Activated CD4-positive, CD25-positive, alpha-beta regulatory T cell treated with anti-CD3 and anti-CD28 coated beads, Interleukin-2, amount 50 U/mL, for 72 hours (primary cell): ENCODE measurements around the gene HCFC1.

Source experiments
- DNase-seq: peaks from one replicate; pipeline ENCODE4 v3.0.0; 2021

Gene HCFC1

DNA sequence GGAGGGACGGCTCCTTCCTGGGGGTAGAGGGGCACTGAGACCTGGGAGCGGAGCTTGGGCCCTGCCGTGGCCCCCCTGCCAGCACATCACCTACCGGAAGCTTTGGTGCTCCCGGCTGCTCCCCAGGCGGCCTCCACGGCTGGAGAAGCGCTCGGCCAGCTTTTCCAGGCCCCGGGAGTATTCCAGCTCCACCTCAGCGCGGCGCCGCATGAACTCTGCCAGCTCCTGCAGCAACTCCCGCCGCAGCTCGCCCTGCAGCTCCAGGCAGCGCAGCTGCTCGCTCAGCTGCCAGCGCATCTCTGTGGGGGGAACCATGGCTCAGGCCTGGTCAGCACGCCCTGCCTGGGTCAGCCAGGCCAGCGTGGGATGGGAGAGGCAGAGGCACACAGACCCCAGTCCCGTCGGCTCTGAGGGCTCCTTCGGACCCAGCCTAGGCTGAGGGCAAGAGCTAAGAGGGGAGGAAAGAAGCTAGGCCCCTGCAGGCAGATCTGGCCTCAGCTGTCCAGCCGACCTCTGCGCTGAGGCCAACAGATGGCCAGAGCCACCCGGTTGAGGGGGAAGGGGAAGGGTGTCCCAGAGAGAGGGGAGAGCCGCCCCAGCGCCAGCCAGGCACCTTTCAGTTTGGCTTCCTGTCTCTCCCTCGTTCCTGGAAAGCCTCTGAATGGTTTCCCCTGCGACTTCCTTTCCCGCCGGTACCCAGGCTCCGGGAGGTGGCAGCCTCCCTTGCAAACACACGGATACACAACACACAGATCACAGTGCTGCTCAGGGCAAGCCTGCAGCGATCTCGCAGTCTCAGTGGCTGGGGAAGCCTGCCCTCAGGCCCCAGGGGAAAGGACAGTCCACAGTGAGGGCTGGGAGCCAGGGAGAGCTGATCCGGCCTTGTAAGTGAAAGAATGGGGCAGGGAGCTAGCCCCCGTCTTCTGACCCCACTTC lies 49.8 kb downstream of the HCFC1 start:
- no peak for DNase-seq

DNA sequence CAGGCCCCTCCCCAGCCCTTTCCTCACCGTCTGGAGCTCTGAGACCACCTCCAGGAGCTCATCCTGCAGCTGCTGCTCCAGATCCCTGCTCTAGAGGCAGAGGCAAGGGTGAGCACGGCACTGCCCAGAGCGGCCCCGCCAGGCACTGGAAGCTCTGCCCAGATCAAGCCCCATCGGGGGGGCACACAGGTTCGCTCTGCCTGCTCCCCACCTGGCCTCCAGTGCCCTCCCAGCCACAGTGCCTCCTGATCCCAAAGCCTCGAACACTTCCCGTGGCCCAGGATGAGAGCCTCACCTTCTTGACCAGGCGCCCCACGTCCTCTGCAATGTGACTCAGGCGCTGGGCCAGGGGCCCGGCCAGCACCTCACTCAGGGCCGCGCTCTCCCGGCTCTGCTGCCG lies 50.5 kb downstream of the HCFC1 start:
- DNase-seq = no peak

DNA sequence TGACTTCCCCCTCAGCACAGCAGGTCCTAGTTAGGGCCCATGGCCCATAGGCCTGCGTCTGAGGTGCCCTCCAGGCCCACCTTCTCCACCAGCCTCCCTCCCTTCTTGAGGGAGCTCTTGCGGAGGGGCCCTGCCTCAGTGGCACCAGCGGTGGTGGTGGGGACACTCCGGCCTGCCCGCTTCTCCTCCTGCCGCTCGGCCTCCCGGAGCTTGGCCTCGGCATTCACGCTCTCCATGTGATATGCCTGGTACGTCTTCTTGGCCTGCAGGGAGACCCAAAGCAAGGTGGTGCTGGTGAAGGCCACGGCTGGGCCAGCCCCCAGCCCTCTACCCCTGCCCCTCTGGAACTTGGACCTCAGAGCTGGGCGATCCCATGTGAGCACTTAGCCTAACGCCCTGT lies 51.1 kb downstream of the HCFC1 start:
- DNase-seq = no peak

DNA sequence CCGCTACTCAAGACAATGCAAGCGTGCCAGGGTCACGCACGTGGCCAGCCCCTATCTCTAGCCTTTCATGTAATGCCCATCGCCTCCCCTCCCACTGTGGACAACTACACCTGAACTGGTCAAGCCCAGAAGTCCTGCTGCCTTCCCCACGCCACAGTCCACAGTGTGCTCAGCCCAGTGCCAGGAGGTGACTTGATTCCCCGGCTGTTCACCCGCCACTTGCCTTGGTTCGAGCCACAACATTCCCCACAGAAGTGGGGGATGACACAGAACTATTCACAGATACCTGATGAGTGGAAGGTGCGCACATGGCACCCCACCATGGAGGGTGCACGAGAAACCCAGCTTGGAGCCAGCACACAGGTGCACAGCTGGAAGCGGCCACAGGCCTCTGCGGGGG lies 52.3 kb downstream of the HCFC1 start:
- no peak for DNase-seq

DNA sequence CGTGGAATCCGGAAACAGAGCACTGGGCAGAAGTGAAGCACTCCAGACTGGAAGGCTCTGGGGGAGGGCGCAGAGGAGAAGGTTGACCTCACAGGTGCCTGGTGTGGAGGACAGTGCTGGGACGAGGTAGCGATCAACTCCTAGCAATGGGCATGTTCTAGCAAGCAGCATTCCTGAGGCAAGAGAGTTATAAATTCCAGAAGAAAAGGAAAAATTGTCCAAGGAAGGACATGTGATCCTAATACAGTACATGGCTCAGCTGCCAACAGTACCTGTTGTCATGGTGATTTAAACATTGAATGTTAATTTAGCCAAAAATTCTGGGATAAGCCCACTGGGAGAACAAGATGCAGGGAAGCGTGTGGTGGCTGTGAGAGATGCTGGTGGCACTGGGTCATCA lies 53.7 kb downstream of the HCFC1 start:
- DNase-seq = no peak

DNA sequence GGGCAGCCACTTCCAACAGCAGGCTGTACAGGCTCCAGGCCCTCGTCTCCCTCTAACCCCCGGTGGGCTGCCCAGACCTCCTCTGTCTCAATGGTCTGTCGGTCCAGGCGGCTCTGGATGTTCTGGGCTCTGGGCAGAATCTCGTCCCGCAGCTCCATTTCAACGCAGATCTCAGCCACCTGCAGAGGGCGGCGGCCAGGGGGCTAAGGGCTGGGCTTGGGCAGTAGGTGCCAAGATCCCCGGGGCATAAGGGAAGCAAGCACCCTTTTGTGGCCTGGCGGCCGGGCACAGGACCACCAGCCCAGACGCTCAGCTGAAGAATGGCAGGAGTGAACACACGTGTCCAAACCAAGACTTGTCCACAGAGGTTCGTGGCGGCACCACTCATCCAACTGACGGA lies 57.9 kb downstream of the HCFC1 start:
- no peak for DNase-seq

DNA sequence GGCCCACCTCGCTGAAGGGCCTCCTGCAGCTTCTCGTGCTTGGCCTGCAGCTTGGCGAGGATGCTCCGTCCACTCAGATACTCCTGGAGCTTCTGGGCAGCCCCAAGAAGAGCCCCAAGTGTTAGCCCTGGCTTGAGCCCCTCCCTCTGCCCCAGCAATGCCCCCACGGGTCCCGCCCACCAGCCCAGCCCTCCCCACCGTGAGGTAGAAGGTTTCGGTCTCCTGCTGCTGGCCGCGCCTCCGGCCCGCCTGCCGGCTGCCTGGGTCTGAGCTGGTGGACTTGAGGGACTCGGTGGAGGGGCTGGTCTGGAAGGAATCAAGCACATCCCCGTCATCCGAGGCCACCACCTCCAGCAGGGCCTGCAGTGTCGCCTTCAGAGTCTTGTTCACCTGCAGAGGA lies 58.4 kb downstream of the HCFC1 start:
- no peak for DNase-seq

DNA sequence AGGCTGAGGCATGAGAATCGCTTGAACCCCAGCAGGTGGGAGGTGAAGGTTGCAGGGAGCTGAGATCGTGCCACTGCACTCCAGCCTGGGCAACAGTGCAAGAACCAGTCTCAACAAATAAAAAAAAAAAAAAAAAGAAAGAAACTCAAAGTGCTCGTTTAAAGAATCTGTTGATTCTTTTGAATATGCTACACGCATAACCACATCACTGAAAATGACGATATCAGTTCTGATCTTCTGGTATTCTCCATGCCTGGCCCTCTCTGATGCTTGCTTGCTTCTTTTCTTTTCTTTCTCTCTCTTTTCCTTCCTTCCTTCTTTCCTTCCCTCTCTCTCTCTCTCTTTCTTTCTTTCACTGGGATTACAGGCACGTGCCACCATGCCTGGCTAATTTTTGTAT lies 59.8 kb downstream of the HCFC1 start:
- no peak for DNase-seq

DNA sequence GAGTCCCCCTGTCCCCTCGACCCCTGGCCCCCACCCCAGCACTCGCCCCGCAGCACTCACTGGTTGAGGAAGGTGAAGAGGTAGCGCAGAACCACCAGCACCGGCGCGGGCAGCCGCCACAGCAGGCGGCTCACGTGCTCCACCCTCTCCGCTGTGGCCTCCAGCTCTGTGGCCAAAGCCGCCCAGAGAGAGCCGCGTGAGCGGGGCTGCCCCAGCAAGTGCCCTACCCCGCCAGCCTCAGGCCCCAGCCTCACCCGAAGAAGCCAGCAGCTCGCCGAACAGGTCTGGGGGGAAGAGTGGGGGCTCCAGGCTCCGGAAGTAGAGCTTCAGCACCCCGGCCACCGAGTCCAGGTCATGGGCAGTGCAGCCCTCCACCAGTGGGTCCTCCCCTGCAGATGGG lies 61.2 kb downstream of the HCFC1 start:
- DNase-seq = no peak

DNA sequence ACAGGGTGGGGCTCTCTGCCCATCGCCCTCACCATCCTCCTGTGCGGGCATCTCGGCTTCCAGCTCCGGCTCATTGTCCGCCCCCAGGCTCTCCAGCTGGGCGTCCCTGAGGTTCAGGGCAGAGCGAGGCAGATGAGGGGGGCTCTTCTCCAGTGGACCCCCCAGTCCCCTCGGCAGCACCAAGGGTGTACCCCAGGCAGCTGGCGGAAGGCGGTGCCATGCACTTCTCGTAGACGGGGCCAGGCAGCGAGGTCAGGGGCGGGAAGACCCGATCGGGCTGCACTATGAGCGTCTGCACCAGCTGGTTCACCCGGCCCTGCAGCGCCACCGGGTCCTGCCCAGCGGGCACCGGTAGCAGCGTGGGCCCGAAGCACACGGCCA lies 61.6 kb downstream of the HCFC1 start:
- DNase-seq = no peak

DNA sequence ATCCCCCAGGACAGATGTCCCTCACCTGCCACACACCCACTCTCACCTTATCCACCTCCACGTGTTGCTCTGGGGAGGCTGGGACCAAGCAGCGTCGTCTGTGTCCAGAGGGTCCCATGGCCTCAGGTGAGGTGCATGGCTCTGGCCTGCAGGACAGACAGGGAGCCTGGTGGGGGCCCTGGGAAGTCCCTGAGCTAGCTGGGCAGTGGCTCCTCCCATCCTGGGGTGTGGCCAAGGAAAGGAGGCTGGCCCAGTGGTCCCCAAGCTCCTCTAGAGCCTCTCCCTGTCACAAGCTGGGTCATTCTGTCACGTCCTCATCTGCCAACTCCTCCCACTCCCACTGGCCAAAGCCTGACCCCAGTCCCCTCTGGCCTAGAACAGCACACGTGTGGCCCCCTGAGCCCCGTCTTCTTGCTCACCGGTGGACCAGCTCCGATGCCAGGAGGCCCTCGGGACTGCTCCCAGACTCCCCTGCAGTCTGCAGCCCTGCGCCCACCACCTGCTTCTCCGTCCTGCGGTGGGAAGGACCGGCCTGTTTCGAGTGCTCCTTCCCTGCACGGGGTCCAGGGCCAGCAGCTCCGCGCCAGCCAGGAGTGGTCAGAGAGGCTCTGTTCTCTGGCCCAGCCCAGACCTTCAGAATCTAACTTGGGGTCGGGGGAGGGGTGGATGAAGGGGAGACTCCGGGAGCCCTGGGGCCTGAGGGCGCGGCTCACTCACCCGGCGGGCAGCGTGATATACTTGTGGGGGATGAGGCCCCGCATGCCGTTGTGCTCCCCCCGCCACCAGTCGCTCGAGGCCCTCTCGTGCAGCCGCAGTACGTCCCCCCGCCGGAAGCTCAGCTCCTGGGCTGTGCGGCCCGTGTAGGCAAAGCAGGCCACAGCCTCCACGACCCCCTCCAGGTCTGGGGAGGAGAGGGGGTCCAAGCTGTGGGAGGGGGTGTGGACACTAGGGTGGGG lies 62.3 kb downstream of the HCFC1 start:
- no peak for DNase-seq

DNA sequence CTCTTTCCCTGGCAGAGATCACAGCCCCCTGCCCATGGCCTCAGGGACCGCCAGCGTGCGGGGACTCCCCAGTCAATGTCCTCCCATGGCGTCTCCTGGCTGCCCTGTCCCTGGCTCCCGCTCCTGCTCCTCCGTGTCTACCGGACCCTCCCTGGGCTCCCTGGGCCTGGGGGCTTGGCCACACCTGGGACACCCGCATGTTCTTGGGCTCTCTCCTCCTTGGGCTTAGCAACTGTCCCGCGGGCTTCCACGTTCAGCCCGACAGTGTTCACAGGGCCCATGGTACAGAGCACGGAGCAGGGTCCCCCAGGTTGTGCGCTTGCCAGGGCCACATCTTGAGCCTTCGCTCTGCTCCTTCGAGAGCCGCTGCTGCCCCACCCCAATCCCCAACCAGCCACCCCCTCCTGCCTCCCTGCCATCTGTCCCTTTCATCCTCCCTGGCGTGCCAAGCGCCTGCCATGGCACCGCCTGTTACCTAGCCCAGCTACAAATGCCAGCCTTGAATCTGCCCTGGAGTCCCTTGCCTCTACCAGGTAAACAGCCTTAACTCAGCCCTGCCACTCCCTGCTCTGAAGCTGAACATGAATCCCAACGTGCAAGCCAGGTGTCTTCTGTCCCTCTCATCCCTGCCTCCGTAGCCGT lies 63.3 kb downstream of the HCFC1 start:
- DNase-seq = no peak

DNA sequence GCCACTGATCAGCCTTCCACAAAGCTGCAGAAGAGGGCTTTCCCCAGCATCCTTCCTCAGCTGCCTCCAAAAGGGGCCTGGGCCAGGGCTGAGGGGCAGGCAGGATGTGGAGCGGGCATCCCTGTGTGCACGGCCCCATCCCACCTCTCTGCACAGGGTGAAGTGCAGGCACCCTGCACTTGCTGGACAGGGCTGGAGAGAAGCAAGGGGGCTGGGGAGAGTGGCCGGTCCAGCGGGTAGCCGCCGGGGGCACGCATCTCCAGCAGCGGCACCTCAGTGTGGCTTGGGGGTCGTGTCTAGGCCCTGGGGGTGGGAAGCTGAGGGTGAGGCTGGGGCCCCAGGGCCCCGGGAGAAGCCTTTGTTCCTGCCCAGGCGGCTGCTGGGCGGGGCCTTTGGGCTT lies 64.2 kb downstream of the HCFC1 start:
- no peak for DNase-seq

DNA sequence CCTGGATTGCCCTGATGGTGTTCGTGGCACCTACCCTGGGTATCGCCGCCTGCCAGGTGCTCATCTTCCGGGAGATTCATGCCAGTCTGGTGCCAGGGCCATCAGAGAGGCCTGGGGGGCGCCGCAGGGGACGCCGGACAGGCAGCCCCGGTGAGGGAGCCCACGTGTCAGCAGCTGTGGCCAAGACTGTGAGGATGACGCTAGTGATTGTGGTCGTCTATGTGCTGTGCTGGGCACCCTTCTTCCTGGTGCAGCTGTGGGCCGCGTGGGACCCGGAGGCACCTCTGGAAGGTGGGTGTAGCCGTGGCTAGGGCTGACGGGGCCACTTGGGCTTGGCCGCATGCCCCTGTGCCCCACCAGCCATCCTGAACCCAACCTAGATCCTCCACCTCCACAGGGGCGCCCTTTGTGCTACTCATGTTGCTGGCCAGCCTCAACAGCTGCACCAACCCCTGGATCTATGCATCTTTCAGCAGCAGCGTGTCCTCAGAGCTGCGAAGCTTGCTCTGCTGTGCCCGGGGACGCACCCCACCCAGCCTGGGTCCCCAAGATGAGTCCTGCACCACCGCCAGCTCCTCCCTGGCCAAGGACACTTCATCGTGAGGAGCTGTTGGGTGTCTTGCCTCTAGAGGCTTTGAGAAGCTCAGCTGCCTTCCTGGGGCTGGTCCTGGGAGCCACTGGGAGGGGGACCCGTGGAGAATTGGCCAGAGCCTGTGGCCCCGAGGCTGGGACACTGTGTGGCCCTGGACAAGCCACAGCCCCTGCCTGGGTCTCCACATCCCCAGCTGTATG lies 65.3 kb downstream of the HCFC1 start:
- DNase-seq = no peak

DNA sequence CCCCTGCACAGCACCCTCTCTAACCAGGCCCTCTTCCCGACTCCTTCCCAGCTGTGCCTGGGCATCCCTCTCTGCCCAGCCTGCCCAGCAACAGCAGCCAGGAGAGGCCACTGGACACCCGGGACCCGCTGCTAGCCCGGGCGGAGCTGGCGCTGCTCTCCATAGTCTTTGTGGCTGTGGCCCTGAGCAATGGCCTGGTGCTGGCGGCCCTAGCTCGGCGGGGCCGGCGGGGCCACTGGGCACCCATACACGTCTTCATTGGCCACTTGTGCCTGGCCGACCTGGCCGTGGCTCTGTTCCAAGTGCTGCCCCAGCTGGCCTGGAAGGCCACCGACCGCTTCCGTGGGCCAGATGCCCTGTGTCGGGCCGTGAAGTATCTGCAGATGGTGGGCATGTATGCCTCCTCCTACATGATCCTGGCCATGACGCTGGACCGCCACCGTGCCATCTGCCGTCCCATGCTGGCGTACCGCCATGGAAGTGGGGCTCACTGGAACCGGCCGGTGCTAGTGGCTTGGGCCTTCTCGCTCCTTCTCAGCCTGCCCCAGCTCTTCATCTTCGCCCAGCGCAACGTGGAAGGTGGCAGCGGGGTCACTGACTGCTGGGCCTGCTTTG lies 66.0 kb downstream of the HCFC1 start:
- no peak for DNase-seq

DNA sequence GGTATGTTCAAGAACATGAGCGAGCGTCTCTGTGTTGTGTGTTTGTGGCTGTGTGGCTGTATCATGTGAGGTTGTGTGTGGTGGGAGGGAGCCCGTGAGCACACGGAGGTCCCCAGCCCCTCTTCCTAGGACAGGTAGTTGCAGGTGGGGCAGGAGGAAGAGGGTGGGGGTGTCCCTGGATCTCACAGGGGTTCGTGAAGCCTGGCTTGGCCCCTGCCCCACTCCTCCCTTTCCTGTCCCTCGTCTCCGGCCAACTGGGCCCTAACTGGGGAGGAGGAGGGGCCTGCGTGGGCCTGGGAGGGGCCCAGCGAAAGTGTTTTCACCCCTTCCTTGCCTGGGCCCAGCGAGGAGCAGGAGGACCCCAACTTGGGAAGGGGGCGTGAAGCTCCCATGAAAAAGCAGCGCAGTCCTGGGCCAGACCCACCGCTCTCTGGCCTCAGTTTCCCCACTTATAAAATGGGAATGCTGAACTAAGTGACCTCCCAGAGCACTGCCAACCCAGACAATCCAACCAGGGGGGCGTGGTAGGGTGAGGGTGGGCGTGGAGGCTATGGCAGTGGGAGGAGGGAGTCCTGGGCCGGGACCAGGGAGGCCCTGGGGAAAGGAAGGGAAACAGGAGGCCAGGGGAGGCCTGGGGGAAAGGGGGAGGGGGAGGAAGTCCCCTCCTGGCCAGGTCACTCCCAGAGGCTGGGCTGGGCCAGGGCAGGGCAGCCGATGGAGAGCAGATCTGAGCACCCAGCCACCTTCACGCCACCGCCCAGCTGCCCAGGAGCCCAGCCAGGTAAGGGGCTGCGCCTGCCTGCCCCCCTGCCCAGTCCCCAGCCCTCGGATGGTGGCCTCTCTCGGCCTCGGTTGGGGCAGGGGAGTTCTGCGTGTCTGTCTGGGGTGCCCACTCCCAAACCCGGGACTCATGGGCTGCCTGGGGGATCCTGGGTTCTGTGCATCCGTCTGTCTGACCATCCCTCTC lies 67.3 kb downstream of the HCFC1 start, which contains the start of gene AVPR2:
AVPR2 (plus strand) TSS at position 683 of the 967 bp plus-strand sequence. CDS start 473 bp downstream, outside the sequence.
- DNase-seq = no peak

DNA sequence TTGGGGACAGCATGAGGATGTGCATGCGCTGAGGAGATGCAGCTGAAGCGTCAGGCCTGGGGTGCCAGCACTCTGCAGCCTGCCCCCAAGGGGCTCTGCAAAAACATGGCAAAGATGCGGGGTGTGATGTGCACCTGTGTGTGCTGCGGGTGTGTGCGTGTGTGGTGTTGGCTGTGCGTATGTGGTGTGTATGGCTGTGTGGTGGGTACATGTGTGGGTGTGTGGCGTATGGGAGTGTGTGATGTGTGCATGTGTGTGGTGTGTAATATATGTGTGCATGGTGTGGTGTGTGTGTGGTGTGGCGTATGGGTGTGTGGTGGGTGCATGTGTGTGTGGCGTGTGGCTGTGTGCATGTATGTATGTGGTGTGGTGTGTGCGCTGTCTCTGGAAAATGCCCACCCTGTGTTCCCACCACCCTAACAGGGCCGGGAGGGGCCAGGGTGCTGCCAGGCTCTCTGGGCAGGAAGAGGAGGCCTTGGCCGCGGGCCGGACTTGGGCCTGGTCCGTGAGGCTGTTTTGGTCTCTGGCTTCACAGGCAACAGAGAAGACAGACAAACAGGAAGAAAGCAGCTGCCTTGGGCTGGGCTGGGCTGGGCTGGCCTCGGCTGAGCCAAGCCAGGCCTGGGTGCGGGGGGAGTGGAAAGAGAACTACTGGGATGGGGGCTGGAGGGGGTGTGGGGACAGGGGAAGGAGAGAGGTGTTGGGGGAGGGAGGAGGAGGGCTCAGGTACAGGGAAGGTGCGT lies 68.2 kb downstream of the HCFC1 start:
- DNase-seq = no peak

DNA sequence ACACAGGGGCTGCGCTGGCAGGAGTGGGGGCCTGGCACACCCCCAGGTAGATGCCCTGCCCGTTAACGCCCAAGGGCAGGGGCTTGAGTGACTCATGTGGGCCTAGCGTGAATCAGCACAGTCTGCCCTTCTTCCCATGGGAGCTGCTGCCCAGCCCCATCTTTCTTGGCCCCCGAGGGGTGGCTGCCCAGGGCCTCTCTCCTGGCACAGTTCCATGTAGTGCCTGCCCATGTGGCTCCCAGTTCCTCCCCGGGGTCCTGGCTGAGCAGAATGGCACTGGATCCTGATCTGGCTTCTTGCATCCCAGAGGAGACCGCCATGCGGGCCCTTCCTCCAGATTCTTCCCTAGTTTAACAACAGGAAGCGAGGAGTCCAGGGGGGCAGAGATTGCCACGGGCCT lies 69.2 kb downstream of the HCFC1 start:
- no peak for DNase-seq

DNA sequence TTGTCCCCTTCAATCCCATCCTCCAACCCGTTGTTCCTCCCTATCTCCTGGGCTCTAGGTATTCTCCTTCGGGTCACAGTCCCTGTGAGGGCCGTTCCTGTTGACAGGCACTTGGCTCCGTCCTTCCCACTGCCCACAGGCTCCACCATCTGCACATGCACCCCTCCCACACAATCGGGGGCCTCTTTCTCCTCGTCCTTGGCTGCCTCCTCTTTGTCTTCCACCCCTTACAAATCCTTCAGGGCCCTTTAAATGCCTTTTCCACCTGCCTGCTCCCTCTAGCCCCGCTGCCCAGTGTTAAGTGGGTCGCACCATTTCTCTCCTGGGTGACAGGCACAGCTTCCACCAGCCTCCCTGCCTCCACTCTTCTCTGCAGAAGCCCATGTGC lies 69.9 kb downstream of the HCFC1 start:
- no peak for DNase-seq
